SHP77 treated with DMSO at 0.1 percent for 48 hours (cell line): ENCODE measurements around the gene SRGAP3.

Source experiments
- DNase-seq: peaks from one replicate; lab custom pipeline; 2025; lab: John Stamatoyannopoulos, UW

SRGAP3 gene

GRCh38 chr3:9253327-9253726 is 3.9 kb upstream of the SRGAP3 start:
- DNase-seq = no peak

- DNase-seq = no peak
These were observed 1.8 kb upstream of the SRGAP3 start for GRCh38 chr3:9251055-9251786.

- no peak for DNase-seq
These were observed 790 bp upstream of the SRGAP3 start for GRCh38 chr3:9250236-9250635.

GRCh38 chr3:9248522-9249271 is 749 bp downstream of the SRGAP3 start:
- DNase-seq = no peak

GRCh38 chr3:9247941-9248521 is 1.4 kb downstream of the SRGAP3 start:
- DNase-seq = no peak

- no peak for DNase-seq
These were observed 2.0 kb downstream of the SRGAP3 start for GRCh38 chr3:9247361-9247940.

- no peak for DNase-seq
These were observed 3.3 kb downstream of the SRGAP3 start for GRCh38 chr3:9246189-9246588.

- DNase-seq = no peak
These were observed 4.8 kb downstream of the SRGAP3 start for GRCh38 chr3:9244495-9245183.

- DNase-seq = no peak
These were observed 7.5 kb downstream of the SRGAP3 start for GRCh38 chr3:9241956-9242355.

- no peak for DNase-seq
These were observed 9.8 kb downstream of the SRGAP3 start for GRCh38 chr3:9239680-9240079.

GRCh38 chr3:9238721-9239295 is 10.6 kb downstream of the SRGAP3 start:
- no peak for DNase-seq

- no peak for DNase-seq
These were observed 11.2 kb downstream of the SRGAP3 start for GRCh38 chr3:9238276-9238675.

GRCh38 chr3:9233814-9234600 is 15.4 kb downstream of the SRGAP3 start:
- DNase-seq = no peak

GRCh38 chr3:9233101-9233500 is 16.3 kb downstream of the SRGAP3 start:
- no peak for DNase-seq

- no peak for DNase-seq
These were observed 17.5 kb downstream of the SRGAP3 start for GRCh38 chr3:9231937-9232336.

GRCh38 chr3:9231471-9231870 is 18.0 kb downstream of the SRGAP3 start:
- DNase-seq = no peak

GRCh38 chr3:9231006-9231405 is 18.4 kb downstream of the SRGAP3 start:
- DNase-seq = no peak

- no peak for DNase-seq
These were observed 18.9 kb downstream of the SRGAP3 start for GRCh38 chr3:9230596-9230995.

GRCh38 chr3:9229879-9230278 is 19.6 kb downstream of the SRGAP3 start:
- DNase-seq = no peak

GRCh38 chr3:9229325-9229724 is 20.1 kb downstream of the SRGAP3 start:
- no peak for DNase-seq

- no peak for DNase-seq
These were observed 23.1 kb downstream of the SRGAP3 start for GRCh38 chr3:9226326-9226725.
